ENCODE data around the gene DEAF1. TPM values are rescaled to one million over a fixed set of nuclear protein-coding genes. Genes with fewer than 3 reads are reported as not detected.

DEAF1 gene
- total and polyA plus RNA-seq, 10 of the 15 experiments (the other 5 are each of a cell fraction or from before 2014, with no cell fraction given), result 0.68 to 51.3 (median 25.9) TPM

DNA sequence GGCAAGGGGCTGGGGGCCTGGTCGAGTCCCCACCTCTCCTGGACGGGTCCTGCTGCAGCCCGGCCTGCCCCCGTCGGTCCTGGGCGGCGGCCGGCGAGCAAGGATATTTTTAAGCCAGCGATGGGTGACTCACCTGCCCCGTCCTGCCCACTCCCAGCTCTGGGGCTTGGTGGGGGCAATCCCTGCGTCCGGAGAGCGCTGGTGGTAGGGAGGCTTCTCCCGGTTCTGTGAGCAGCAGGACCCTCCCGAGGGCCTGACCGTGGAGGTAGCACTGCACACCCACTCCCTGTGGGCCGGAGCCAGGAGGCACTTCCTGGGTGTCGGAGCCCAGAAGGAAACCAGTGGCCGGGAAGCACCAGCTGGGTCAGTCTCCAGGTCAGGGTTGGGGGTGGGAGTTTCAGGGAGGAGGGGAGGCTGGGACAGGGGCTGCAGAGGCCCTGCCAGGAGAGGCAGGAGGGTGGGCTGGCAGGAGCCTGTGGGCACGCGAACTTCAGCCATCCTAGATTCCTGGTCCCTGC, 11.5 kb upstream of the DEAF1 start (continued):
- TF ChIP-seq NKRF (conservative IDR thresholded peaks at IDR 0.05), result no peak

GRCh38 chr11:705646-706438, 10.8 kb upstream of the DEAF1 start, which contains the start of gene EPS8L2:
Gene EPS8L2, plus strand, starts transcription at chr11:706231. Its CDS starts 3,177 bp downstream, at chr11:709408.
- peak within 1 kb of the TSS; percentile 22; the same call in 1 of the 2 replicates for H3K4me2 ChIP-seq (ENCODE audit: control insufficient read depth, insufficient read depth)
- H3K79me2 ChIP-seq (ENCODE audit: control insufficient read depth, insufficient read depth, low read length), result no peaks in the 10 kb centered on the region
- no peak for FAIRE-seq
- no peak for DNase-seq (ENCODE audit: low read depth, low spot score)
- H3K9me3 ChIP-seq (replicated peaks; ENCODE audit: control insufficient read depth, insufficient read depth, low read length), result no peaks in the 10 kb centered on the region
- no peaks in the 10 kb centered on the region for H3K4me1 ChIP-seq (ENCODE audit: control insufficient read depth, insufficient read depth, low read length)
- in situ Hi-C loops (cut with MboI), result no loop called here
- H3K36me3 ChIP-seq (ENCODE audit: control insufficient read depth in 2 of 2, insufficient read depth in 2 of 2, low read length in 1 of 2), result peaks cover 0 to 5% of the 10 kb centered on the region in 2 experiments; a peak in 2 of 4 replicates
- ChIA-PET CTCF (no interaction called here), RAD21 (ENCODE audit: unreplicated experiment) (interaction anchor here (2.0 kb wide), 1 partner anchor 16 kb away, joined by 6 read pairs; no protein-coding TSS in a partner anchor), POLR2A (interaction anchor here (0.6 kb wide), 1 partner anchor 14 kb away, joined by 3 read pairs; no protein-coding TSS in a partner anchor), SMC1A (ENCODE audit: uncharacterized antibody, unreplicated experiment) (no interaction called here)
- ATAC-seq, result peak; percentile 14
- 23% methylated on average over 48 of the region's 90 CpGs for WGBS (ENCODE audit: insufficient coverage, insufficient replicate concordance, low lambda C conversion rate, missing lambda C conversion rate)
- no peak within 1 kb of the TSS for H2AFZ ChIP-seq (ENCODE audit: control insufficient read depth, low read depth, low read length)
- no peaks in the 10 kb centered on the region for H4K20me1 ChIP-seq (ENCODE audit: control insufficient read depth, insufficient read depth)
- H3K4me3 ChIP-seq, result no peak within 1 kb of the TSS
- H3K9ac ChIP-seq (ENCODE audit: control insufficient read depth, insufficient read depth, low read length), result peak within 1 kb of the TSS; percentile 2; the same call in 1 of the 2 replicates
- BruUV-seq (replicated peaks), result no TSS peak
- H3K27ac ChIP-seq (ENCODE audit: control insufficient read depth, insufficient read depth), result no peak within 1 kb of the TSS
- no peaks in the 10 kb centered on the region; a peak in 1 of 4 replicates for H3K27me3 ChIP-seq (replicated peaks in 1 of 2; ENCODE audit: control insufficient read depth in 2 of 2, insufficient read depth in 2 of 2, low read length in 1 of 2)
- intact Hi-C loops (cut with micrococcal nuclease; ENCODE audit: unreplicated experiment), result no loop called here
- no peak for TF ChIP-seq ELK1 (IDR thresholded peaks at IDR 0.05; ENCODE audit: low read depth, low read length)
- no peak for TF ChIP-seq REST (IDR thresholded peaks at IDR 0.05; ENCODE audit: low read depth, low read length)
- TF ChIP-seq NR2C1 (IDR thresholded peaks at IDR 0.05), result no peak
- TF ChIP-seq E4F1 (IDR thresholded peaks at IDR 0.05; ENCODE audit: borderline replicate concordance, partially characterized antibody), result no peak
- TF ChIP-seq EGR1 (IDR thresholded peaks at IDR 0.05; ENCODE audit: borderline replicate concordance in 1 of 2, low read depth in 2 of 2, low read length in 2 of 2), result peak in 1 of 2 experiments; percentile 64; a peak in 1 of 3 replicates
- no peak for TF ChIP-seq HDAC2 (IDR thresholded peaks at IDR 0.05)
- peak; percentile 62 for TF ChIP-seq SUZ12 (IDR thresholded peaks at IDR 0.05; ENCODE audit: unreplicated experiment)
- no peak for TF ChIP-seq KLF5 (IDR thresholded peaks at IDR 0.05; ENCODE audit: partially characterized antibody)

Data from GM12878 (cell line).